Testis (tissue), 2 donors: ENCODE data around the gene AMN.

Experiments used
- POLR2A ChIP-seq: fragments of 450-650 bp; IDR thresholded peaks from one replicate; pipeline ENCODE4 v1.6.1; 2017; ENCODE audit warnings: antibody characterized with exemption, mild to moderate bottlenecking, moderate library complexity
- TF ChIP-seq, protein P1 (sequence below), 3 experiments: fragments of 450-650 bp in 2 of 3; fragments of 200-600 bp in 1 of 3; sonication (generic) in 1 of 3; IDR thresholded peaks; one replicate each; pipeline ENCODE4 v1.5.1; 2016 to 2019; ENCODE audit warnings: antibody characterized with exemption in 3 of 3, mild to moderate bottlenecking in 2 of 3, moderate library complexity in 1 of 3

DNA sequence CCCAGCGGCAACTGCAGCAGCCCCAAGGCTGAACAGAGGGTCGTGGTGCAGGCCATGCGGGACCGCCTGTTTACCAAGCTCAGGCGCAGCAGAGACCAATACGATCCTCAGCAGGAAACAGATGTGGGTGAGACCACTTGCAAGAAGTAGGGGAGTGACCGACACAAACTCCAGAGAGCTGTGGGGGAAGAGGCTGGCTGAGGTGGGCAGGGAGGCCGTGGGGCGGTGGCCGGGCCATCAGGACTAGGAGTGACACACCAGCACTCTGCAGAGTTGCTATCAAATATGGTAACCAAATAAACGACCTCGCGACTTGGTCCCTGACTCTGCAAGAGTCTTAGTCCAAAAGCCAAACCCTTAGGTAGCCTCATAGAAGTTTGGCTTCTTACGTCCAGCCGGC lies 30.6 kb downstream of the AMN start:
- TF ChIP-seq, protein P1, sequence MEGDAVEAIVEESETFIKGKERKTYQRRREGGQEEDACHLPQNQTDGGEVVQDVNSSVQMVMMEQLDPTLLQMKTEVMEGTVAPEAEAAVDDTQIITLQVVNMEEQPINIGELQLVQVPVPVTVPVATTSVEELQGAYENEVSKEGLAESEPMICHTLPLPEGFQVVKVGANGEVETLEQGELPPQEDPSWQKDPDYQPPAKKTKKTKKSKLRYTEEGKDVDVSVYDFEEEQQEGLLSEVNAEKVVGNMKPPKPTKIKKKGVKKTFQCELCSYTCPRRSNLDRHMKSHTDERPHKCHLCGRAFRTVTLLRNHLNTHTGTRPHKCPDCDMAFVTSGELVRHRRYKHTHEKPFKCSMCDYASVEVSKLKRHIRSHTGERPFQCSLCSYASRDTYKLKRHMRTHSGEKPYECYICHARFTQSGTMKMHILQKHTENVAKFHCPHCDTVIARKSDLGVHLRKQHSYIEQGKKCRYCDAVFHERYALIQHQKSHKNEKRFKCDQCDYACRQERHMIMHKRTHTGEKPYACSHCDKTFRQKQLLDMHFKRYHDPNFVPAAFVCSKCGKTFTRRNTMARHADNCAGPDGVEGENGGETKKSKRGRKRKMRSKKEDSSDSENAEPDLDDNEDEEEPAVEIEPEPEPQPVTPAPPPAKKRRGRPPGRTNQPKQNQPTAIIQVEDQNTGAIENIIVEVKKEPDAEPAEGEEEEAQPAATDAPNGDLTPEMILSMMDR (IDR thresholded peaks at IDR 0.05), result no peak
- TF ChIP-seq POLR2A, result no peak
